GM06990 (cell line): ENCODE data around the gene PLXND1.

ENCODE experiments used
- DNase-seq: peaks from one replicate; pipeline ENCODE4 v3.0.0-alpha.2; 2011; ENCODE audit not compliant: insufficient read length; ENCODE audit errors: extremely low read depth
- H3K27me3 ChIP-seq: replicated peaks from 2 replicates; pipeline ENCODE4 v1.6.0; 2011; ENCODE audit warnings: low read length; ENCODE audit not compliant: control insufficient read depth, insufficient read depth
- H3K36me3 ChIP-seq: 2 replicates; pipeline ENCODE4 v1.5.1; 2011; ENCODE audit warnings: low read length; ENCODE audit not compliant: control insufficient read depth, insufficient read depth
- H3K4me3 ChIP-seq: replicated peaks from 2 replicates; pipeline ENCODE4 v1.5.1; 2011; ENCODE audit warnings: low read depth, mild to moderate bottlenecking, control low read depth, low read length
- TF ChIP-seq, protein P1 (sequence below): IDR thresholded peaks from 2 replicates; pipeline ENCODE4 v1.5.1; 2011; ENCODE audit warnings: low read length, control low read depth, mild to moderate bottlenecking, inconsistent platforms; ENCODE audit not compliant: insufficient read depth, poor library complexity, severe bottlenecking

PLXND1 gene

GRCh38 chr3:129522953-129523352 lies 83.5 kb downstream of the PLXND1 start:
- DNase-seq = no peak
- Histone ChIP-seq H3K4me3 (no peak overlapping the region), H3K36me3 (no peaks in the 10 kb centered on the region), H3K27me3 (no peaks in the 10 kb centered on the region)
- TF ChIP-seq, protein P1, sequence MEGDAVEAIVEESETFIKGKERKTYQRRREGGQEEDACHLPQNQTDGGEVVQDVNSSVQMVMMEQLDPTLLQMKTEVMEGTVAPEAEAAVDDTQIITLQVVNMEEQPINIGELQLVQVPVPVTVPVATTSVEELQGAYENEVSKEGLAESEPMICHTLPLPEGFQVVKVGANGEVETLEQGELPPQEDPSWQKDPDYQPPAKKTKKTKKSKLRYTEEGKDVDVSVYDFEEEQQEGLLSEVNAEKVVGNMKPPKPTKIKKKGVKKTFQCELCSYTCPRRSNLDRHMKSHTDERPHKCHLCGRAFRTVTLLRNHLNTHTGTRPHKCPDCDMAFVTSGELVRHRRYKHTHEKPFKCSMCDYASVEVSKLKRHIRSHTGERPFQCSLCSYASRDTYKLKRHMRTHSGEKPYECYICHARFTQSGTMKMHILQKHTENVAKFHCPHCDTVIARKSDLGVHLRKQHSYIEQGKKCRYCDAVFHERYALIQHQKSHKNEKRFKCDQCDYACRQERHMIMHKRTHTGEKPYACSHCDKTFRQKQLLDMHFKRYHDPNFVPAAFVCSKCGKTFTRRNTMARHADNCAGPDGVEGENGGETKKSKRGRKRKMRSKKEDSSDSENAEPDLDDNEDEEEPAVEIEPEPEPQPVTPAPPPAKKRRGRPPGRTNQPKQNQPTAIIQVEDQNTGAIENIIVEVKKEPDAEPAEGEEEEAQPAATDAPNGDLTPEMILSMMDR = no peak

- TF ChIP-seq, protein P1 = no peak
- Histone ChIP-seq H3K27me3 (no peaks in the 10 kb centered on the region), H3K36me3 (no peaks in the 10 kb centered on the region; the same call in 1 of the 2 replicates), H3K4me3 (no peak overlapping the region)
- no peak for DNase-seq
Observed at GRCh38 chr3:129521611-129522010, 84.9 kb downstream of the PLXND1 start.

DNA sequence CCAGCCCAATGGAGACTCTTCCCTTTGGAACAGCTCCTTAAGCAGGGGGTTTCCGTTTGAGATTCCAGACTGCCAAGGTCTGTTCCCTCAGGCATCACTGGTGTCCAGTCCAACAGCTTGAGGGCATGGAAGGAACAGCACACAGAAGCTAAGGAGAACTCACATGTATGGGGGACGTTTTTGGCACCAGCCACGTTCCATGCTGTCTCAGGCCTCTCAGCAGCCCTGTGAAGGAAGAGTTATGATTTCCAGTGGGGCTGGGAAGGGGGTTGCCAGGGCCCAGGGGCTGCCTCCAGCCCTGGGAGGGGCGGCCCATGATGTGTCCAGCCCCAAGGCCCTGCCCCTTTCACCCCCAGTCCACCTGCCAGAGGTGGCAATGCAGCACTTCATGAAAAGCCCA lies 85.5 kb downstream of the PLXND1 start:
- Histone ChIP-seq H3K27me3 (no peaks in the 10 kb centered on the region), H3K4me3 (no peak overlapping the region), H3K36me3 (no peaks in the 10 kb centered on the region; the same call in 1 of the 2 replicates)
- TF ChIP-seq, protein P1 = no peak
- no peak for DNase-seq

- Histone ChIP-seq H3K4me3 (no peak overlapping the region), H3K27me3 (no peaks in the 10 kb centered on the region), H3K36me3 (no peaks in the 10 kb centered on the region; the same call in 1 of the 2 replicates)
- TF ChIP-seq, protein P1 = no peak
- no peak for DNase-seq
Observed at GRCh38 chr3:129519896-129520715, 86.4 kb downstream of the PLXND1 start.

GRCh38 chr3:129519449-129519848 lies 87.0 kb downstream of the PLXND1 start:
- no peak overlapping the region for H3K4me3 ChIP-seq
- TF ChIP-seq, protein P1 = no peak
- H3K36me3 ChIP-seq = no peaks in the 10 kb centered on the region; the same call in 1 of the 2 replicates
- DNase-seq = no peak
- H3K27me3 ChIP-seq = no peaks in the 10 kb centered on the region
